ENCODE data around the gene RBPJ.

The RBPJ gene

GRCh38 chr4:26457412-26457811 is 136.6 kb downstream of the RBPJ start:
- H3K27ac ChIP-seq (ENCODE audit: low read length): no peak overlapping the region
- no peaks in the 10 kb centered on the region for H3K9me2 ChIP-seq (replicated peaks; ENCODE audit: insufficient read depth, low read length)
- no peak overlapping the region for H3K4me3 ChIP-seq (ENCODE audit: low read length)
- no peak overlapping the region for H3K4me2 ChIP-seq (ENCODE audit: low read depth, low read length)
- no peaks in the 10 kb centered on the region for H3K27me3 ChIP-seq (replicated peaks; ENCODE audit: insufficient read depth, low read length)
- no peak for TF ChIP-seq CTCF (IDR thresholded peaks at IDR 0.05; ENCODE audit: low read length)
- TF ChIP-seq EZH2phosphoT487 (IDR thresholded peaks at IDR 0.05; ENCODE audit: low read length): no peak
- no peak for TF ChIP-seq EZH2 (optimal IDR thresholded peaks at IDR 0.05; ENCODE audit: low read depth, low read length)
- H3K9ac ChIP-seq (ENCODE audit: low read length): no peak overlapping the region
- no peaks in the 10 kb centered on the region for H3K9me3 ChIP-seq (replicated peaks; ENCODE audit: insufficient read depth, low read length)
- no peak overlapping the region for H2AFZ ChIP-seq (ENCODE audit: low read length)
- H3K36me3 ChIP-seq (replicated peaks; ENCODE audit: insufficient read depth, low read length): no peaks in the 10 kb centered on the region
- H3F3A ChIP-seq (ENCODE audit: insufficient read depth, low read length): no peaks in the 10 kb centered on the region
- no peak for DNase-seq
- no peaks in the 10 kb centered on the region for H4K20me1 ChIP-seq (ENCODE audit: insufficient read depth, low read length)
- H3K4me1 ChIP-seq (ENCODE audit: low read length): no peaks in the 10 kb centered on the region
- no peaks in the 10 kb centered on the region for H3K79me2 ChIP-seq (ENCODE audit: low read length)

DNA sequence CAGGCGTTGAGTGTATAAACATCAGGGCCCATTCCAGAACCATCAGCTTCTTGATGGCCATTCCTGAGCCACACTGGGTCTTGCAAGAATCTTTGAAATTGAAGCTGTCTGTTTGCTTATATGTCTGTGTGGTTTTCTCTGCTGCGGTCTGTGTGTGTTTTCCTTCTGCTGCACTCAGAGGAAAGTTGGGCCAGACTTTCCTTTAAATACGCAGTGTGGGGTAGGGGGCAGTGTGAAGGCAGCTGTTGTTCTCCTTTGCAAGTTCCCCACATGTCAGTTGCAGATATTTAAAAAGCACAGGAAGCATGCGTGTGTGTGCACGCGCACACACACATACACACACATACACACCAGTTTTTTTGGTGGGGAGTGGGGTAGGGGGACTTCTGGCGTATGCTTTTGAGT is 137.3 kb downstream of the RBPJ start:
- Histone ChIP-seq H3F3A (ENCODE audit: insufficient read depth, low read length) (no peaks in the 10 kb centered on the region), H3K9ac (ENCODE audit: low read length) (no peak overlapping the region), H3K27me3 (replicated peaks; ENCODE audit: insufficient read depth, low read length) (no peaks in the 10 kb centered on the region), H3K9me2 (replicated peaks; ENCODE audit: insufficient read depth, low read length) (no peaks in the 10 kb centered on the region), H3K36me3 (replicated peaks; ENCODE audit: insufficient read depth, low read length) (no peaks in the 10 kb centered on the region), H3K4me1 (ENCODE audit: low read length) (no peaks in the 10 kb centered on the region), H3K9me3 (replicated peaks; ENCODE audit: insufficient read depth, low read length) (no peaks in the 10 kb centered on the region), H3K4me3 (ENCODE audit: low read length) (no peak overlapping the region), H3K27ac (ENCODE audit: low read length) (no peak overlapping the region), H3K4me2 (ENCODE audit: low read depth, low read length) (no peak overlapping the region), H4K20me1 (ENCODE audit: insufficient read depth, low read length) (no peaks in the 10 kb centered on the region), H2AFZ (ENCODE audit: low read length) (no peak overlapping the region), H3K79me2 (ENCODE audit: low read length) (no peaks in the 10 kb centered on the region)
- TF ChIP-seq EZH2 (optimal IDR thresholded peaks at IDR 0.05; ENCODE audit: low read depth, low read length) (no peak), EZH2phosphoT487 (IDR thresholded peaks at IDR 0.05; ENCODE audit: low read length) (no peak), CTCF (IDR thresholded peaks at IDR 0.05; ENCODE audit: low read length) (no peak)
- no peak for DNase-seq

GRCh38 chr4:26459054-26459755 is 138.4 kb downstream of the RBPJ start:
- no peak overlapping the region for H3K27ac ChIP-seq (ENCODE audit: low read length)
- TF ChIP-seq CTCF (IDR thresholded peaks at IDR 0.05; ENCODE audit: low read length) (peak; percentile 55), EZH2phosphoT487 (IDR thresholded peaks at IDR 0.05; ENCODE audit: low read length) (no peak)
- H3K9me3 ChIP-seq (replicated peaks; ENCODE audit: insufficient read depth, low read length): no peaks in the 10 kb centered on the region
- H3K4me1 ChIP-seq (ENCODE audit: low read length): no peaks in the 10 kb centered on the region
- H4K20me1 ChIP-seq (ENCODE audit: insufficient read depth, low read length): no peaks in the 10 kb centered on the region
- H3F3A ChIP-seq (ENCODE audit: insufficient read depth, low read length): no peaks in the 10 kb centered on the region
- no peak overlapping the region for H2AFZ ChIP-seq (ENCODE audit: low read length)
- no peaks in the 10 kb centered on the region for H3K79me2 ChIP-seq (ENCODE audit: low read length)
- H3K9me2 ChIP-seq (replicated peaks; ENCODE audit: insufficient read depth, low read length): no peaks in the 10 kb centered on the region
- DNase-seq: peak; percentile 65
- no peak overlapping the region for H3K9ac ChIP-seq (ENCODE audit: low read length)
- H3K4me2 ChIP-seq (ENCODE audit: low read depth, low read length): no peak overlapping the region; the same call in 1 of the 2 replicates
- no peaks in the 10 kb centered on the region for H3K36me3 ChIP-seq (replicated peaks; ENCODE audit: insufficient read depth, low read length)
- H3K27me3 ChIP-seq (replicated peaks; ENCODE audit: insufficient read depth, low read length): no peaks in the 10 kb centered on the region
- H3K4me3 ChIP-seq (ENCODE audit: low read length): no peak overlapping the region

Measured in MM.1S (cell line).